Activated naive CD8-positive, alpha-beta T cell treated with anti-CD3 and anti-CD28 coated beads for 36 hours (primary cell): ENCODE measurements around the gene ZC3H8. TPM values are rescaled to one million over a fixed set of nuclear protein-coding genes. Genes with fewer than 3 reads are reported as not detected.

Experiments used
- DNase-seq: peaks from one replicate; pipeline ENCODE4 v3.0.0; 2021
- H3K27ac Mint-ChIP-seq: one replicate; pipeline ENCODE4 v1.8.0; 2022; ENCODE audit warnings: mild to moderate bottlenecking, moderate library complexity, mixed read lengths
- H3K27me3 Mint-ChIP-seq: one replicate; pipeline ENCODE4 v1.8.0; 2022; ENCODE audit warnings: mild to moderate bottlenecking, mixed read lengths
- H3K36me3 Mint-ChIP-seq: one replicate; pipeline ENCODE4 v1.8.0; 2021; ENCODE audit warnings: mild to moderate bottlenecking, mixed read lengths
- H3K4me1 Mint-ChIP-seq: one replicate; pipeline ENCODE4 v1.8.0; 2021; ENCODE audit warnings: mixed read lengths
- H3K4me3 Mint-ChIP-seq: one replicate; pipeline ENCODE4 v1.8.0; 2022; ENCODE audit warnings: mild to moderate bottlenecking, moderate library complexity, mixed read lengths
- H3K9me3 Mint-ChIP-seq: one replicate; pipeline ENCODE4 v1.8.0; 2022; ENCODE audit warnings: mixed read lengths
- total RNA-seq, 2 experiments: library from RNA; stranded (reverse); gene quantifications; one replicate each; pipeline ENCODE4 v1.2.3, GENCODE V29; 2021

Gene ZC3H8
- total RNA-seq, 2 experiments from 2014 or later, result 23.7 to 26.8 TPM

DNA sequence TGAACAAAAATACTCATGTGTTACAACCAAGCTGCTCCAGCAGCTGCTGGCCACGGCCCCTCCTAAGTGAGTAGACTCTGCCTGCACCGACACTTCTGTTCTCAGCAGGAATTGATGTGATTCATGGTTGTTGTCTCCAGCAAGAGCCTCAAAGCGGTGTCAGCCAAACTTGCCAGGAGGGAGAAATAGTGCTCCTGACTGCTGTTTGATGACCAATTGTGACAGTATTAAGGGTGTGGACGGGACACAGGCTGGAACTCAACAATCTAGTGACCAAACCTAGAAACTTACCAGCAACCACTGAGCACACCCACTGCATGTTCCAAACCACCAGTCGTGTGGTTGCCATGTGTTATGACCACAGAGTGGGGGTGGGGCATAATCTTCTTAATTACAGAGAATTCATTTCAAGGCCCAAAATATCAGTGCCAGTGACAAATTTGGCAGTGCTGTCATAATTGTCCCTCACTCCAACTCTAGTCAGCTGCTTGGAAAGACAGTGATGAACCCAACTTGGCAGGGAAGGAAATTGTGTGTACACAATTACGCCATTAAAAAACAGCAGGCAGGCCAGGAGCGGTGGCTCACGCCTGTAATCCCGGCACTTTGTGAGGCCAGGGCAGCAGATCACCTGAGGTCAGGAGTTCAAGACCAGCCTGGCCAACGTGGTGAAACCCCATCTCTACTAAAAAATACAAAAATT is 86.3 kb downstream of the ZC3H8 start:
- Mint-ChIP-seq H3K27me3 (no peaks in the 10 kb centered on the region), H3K27ac (no peak overlapping the region), H3K36me3 (no peaks in the 10 kb centered on the region), H3K4me3 (no peak overlapping the region), H3K4me1 (peaks cover 14% of the 10 kb centered on the region), H3K9me3 (no peaks in the 10 kb centered on the region)
- no peak for DNase-seq

DNA sequence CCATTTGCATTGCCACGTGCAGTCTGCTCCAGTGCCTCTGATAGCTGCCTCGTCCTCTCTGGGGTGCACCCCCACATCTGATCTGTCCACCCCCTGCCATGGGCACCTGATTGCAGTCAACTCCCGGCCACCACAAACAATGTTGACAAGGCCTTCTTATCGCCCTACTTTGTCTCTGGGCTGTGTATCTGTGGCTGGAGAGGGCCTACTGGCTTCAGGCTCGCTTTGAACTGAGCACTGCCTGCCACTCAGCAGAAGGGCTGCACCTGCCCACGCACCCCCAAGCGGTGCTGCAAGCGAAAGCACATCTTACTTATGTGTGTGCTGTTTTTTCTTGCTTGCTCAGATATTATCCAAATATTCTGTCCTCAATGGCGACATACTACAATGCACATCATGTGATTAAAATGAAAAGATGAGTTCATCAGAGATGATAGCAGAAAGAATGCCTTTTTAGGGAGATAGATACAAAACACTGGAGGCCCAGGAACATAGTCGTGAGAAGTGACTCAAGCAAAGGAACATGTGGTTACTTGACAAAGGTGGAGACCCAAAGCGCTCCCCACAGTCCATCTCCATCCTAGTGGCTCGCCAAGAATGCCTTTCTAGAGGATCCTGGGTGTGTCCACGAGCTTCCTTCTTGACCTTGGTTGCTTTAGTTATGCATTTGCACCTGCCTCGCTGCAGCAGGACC is 87.9 kb downstream of the ZC3H8 start:
- H3K4me3 Mint-ChIP-seq, result no peak overlapping the region
- H3K36me3 Mint-ChIP-seq, result no peaks in the 10 kb centered on the region
- no peaks in the 10 kb centered on the region for H3K27me3 Mint-ChIP-seq
- H3K9me3 Mint-ChIP-seq, result no peaks in the 10 kb centered on the region
- peaks cover 11% of the 10 kb centered on the region for H3K4me1 Mint-ChIP-seq
- DNase-seq, result peak; percentile 38
- H3K27ac Mint-ChIP-seq, result peak overlapping the region; percentile 36

DNA sequence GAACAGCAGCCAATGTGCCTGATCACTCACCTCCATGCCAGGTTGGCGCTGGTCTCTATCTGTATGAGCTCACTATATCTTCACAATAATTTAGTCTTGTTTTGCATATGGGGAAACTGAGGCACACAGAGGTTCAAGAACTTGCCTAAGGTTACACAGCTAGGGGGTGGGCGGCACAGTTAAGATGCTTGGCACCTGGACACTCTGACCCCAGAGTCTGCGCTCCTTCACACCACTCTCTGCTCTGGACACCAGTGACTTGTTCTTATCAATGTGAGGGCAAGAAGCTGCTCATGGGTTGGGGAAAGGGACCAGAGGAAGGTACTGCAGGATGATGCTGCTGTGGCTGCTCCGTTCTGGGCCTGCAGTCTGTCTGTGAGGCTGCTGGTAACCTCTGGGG is 89.5 kb downstream of the ZC3H8 start:
- no peak overlapping the region for H3K4me3 Mint-ChIP-seq
- peaks cover 13% of the 10 kb centered on the region for H3K4me1 Mint-ChIP-seq
- H3K9me3 Mint-ChIP-seq, result no peaks in the 10 kb centered on the region
- H3K27me3 Mint-ChIP-seq, result no peaks in the 10 kb centered on the region
- H3K27ac Mint-ChIP-seq, result no peak overlapping the region
- no peaks in the 10 kb centered on the region for H3K36me3 Mint-ChIP-seq
- no peak for DNase-seq

DNA sequence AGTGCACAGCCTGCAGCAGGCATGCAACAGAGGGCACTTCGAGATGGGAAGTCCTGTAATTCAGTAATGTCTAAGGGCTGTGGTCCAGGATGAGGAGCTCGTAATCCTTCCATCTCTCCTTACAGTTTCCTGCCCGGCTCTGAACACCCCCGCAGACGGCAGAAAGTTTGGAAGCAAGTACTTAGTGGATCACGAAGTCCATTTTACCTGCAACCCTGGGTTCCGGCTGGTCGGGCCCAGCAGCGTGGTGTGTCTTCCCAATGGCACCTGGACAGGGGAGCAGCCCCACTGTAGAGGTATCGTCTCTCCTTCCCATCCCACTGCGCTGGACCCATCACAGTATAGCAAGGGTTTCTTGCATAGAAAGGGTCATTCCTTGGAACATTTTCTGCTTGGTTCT is 90.0 kb downstream of the ZC3H8 start:
- Mint-ChIP-seq H3K27me3 (no peaks in the 10 kb centered on the region), H3K9me3 (no peaks in the 10 kb centered on the region)
- no peak for DNase-seq

DNA sequence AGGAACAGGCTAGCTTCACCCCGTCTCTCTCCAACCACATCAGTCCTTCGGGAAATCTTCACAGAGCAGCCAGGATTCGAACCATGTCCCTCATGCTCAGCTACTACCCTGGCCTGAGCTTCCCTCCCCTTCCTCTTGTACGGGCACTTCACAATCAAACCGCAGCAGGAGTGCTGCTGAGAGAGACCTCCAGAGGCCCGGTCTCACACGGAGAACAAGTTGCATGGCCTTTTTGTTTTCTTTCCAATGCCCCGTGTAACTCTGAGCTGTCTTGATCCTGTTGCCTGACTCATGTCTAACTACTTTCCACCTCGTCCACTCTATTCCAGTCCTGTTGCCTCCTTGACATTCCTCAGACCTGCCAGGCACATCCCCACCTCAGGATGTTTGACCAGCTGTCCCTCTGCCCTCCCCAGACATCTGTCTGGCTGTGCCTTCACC is 91.3 kb downstream of the ZC3H8 start:
- Mint-ChIP-seq H3K9me3 (no peaks in the 10 kb centered on the region), H3K27me3 (no peaks in the 10 kb centered on the region), H3K27ac (no peak overlapping the region), H3K4me3 (no peak overlapping the region), H3K4me1 (peaks cover 12% of the 10 kb centered on the region), H3K36me3 (no peaks in the 10 kb centered on the region)
- no peak for DNase-seq

More for the DNA sequence above, 90.0 kb downstream of the ZC3H8 start:
- Mint-ChIP-seq H3K4me1 (peaks cover 14% of the 10 kb centered on the region), H3K4me3 (no peak overlapping the region), H3K36me3 (no peaks in the 10 kb centered on the region), H3K27ac (no peak overlapping the region)

DNA sequence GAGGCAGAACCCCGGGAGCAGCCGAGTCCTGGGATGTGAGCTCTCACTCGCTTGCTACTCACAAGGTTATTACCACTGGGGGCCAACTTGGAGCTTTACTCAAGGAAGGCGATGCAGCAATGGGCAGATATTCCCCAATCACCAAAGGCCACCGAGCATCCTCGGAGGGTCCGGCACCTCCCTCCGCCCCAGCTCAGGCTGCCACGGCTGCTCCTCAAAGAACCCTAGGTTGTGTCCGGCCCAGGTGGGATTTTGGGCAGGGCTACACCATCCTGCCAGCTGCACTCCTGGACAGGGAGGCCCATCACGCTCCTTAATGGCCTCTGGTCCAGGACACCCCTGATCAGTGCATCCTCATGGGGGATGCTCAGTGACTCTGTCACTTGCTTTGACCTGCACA is 91.9 kb downstream of the ZC3H8 start:
- no peaks in the 10 kb centered on the region for H3K27me3 Mint-ChIP-seq
- H3K36me3 Mint-ChIP-seq, result no peaks in the 10 kb centered on the region
- peaks cover 9% of the 10 kb centered on the region for H3K4me1 Mint-ChIP-seq
- no peaks in the 10 kb centered on the region for H3K9me3 Mint-ChIP-seq
- H3K27ac Mint-ChIP-seq, result no peak overlapping the region
- no peak overlapping the region for H3K4me3 Mint-ChIP-seq
- no peak for DNase-seq

DNA sequence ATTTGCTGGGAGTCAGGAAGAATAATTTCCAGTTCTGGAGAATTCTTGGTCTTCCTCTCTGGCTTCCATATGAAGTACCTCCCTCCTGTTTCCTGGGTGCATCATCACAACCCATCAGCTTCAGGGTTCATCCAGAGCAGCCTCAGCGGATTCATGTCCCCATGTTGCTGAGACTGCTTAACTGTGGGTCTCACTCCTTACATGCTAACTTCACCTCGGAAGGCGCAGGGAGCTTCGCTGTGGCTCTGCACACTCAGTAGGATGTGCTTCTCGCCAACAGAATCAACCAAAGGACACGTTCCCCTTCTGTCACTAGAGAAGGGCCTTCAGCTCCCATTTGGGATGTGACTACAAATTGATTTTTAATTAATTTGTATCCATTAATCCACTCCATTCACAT is 92.5 kb downstream of the ZC3H8 start:
- no peaks in the 10 kb centered on the region for H3K9me3 Mint-ChIP-seq
- DNase-seq, result no peak
- H3K27ac Mint-ChIP-seq, result no peak overlapping the region
- H3K36me3 Mint-ChIP-seq, result no peaks in the 10 kb centered on the region
- H3K27me3 Mint-ChIP-seq, result no peaks in the 10 kb centered on the region
- H3K4me1 Mint-ChIP-seq, result peaks cover 12% of the 10 kb centered on the region
- H3K4me3 Mint-ChIP-seq, result no peak overlapping the region

Other genes starting within 250 kb of the ZC3H8 start
- gene TMEM87B, start 199.8 kb downstream of the ZC3H8 start, total RNA-seq, result 10 to 100 TPM; 13.3 to 16.9 TPM
- gene FBLN7, start 116.7 kb downstream of the ZC3H8 start, total RNA-seq, result 1 to 10 TPM; 8.8 to 9.4 TPM
- 1 to 10 TPM; 7.6 to 7.7 TPM for gene ZC3H6, start 20.6 kb upstream of the ZC3H8 start, total RNA-seq
- gene RGPD8, start 178.6 kb upstream of the ZC3H8 start, total RNA-seq, result 10 to 100 TPM; 14.3 to 14.9 TPM
- 10 to 100 TPM; 32.8 to 33.9 TPM for gene TTL, start 227.1 kb upstream of the ZC3H8 start, total RNA-seq